Neutrophil (primary cell): ENCODE results near the gene CDIPT.
A peak's percentile ranks its signal among the peaks of the same experiment; 100 is the strongest.

Source experiments
- H3K27ac ChIP-seq: fragments of 200-600 bp; sonication (generic); 2 replicates; pipeline ENCODE4 v1.5.1; 2016; ENCODE audit warnings: mild to moderate bottlenecking, moderate library complexity
- H3K27me3 ChIP-seq: fragments of 200-600 bp; sonication (generic); 2 replicates; pipeline ENCODE4 v1.6.0; 2016; ENCODE audit warnings: mild to moderate bottlenecking
- H3K36me3 ChIP-seq: fragments of 200-600 bp; sonication (generic); 2 replicates; pipeline ENCODE4 v1.5.1; 2017
- H3K4me1 ChIP-seq, 2 experiments: fragments of 200-600 bp in 1 of 2; sonication (generic) in 1 of 2; 1 replicate in 1 of 2; 2 replicates in 1 of 2; pipeline versions ENCODE4 v1.5.1 to v1.6.1; 2013 to 2016; ENCODE audit warnings: low read depth in 1 of 2, low read length in 1 of 2, mild to moderate bottlenecking in 1 of 2, moderate library complexity in 1 of 2; ENCODE audit not compliant: control insufficient read depth in 1 of 2, insufficient read depth in 1 of 2
- H3K4me3 ChIP-seq, 2 experiments: fragments of 200-600 bp in 1 of 2; sonication (generic) in 1 of 2; 1 replicate in 1 of 2; 2 replicates in 1 of 2; pipeline ENCODE4 v1.5.1; 2013 to 2016; ENCODE audit warnings: low read depth in 1 of 2, low read length in 1 of 2, mild to moderate bottlenecking in 1 of 2, moderate library complexity in 1 of 2
- H3K9me3 ChIP-seq: fragments of 200-600 bp; sonication (generic); 2 replicates; pipeline ENCODE4 v1.5.1; 2016
- CTCF ChIP-seq: fragments of 200-600 bp; sonication (generic); IDR thresholded peaks from 2 replicates; pipeline ENCODE4 v1.5.1; 2016; ENCODE audit warnings: antibody characterized with exemption

Gene CDIPT

DNA sequence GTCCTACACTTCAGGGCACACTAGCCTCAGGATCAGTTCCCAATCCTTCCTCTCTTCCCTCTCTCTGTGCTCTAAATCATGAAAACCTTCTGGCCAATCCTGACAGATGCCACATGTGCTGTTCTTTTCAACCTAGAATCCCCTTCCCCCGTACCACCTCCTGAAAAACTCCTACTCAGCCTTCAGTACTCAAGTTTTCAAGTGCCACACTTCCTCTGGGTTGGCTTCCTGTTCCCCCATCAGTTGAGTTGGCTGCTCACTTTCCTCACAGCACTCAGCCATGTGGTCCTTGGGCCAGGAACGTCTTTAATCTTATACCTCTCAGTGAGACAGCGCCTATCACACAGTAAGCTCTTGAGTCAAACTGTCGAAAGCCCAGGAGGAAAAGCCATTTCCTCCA is 40.6 kb upstream of the CDIPT start:
- Histone ChIP-seq H3K27ac (no peak overlapping the region), H3K36me3 (peaks cover 22% of the 10 kb centered on the region), H3K4me1 (peaks cover 6 to 14% of the 10 kb centered on the region in 2 experiments), H3K4me3 (no peak overlapping the region), H3K9me3 (no peaks in the 10 kb centered on the region), H3K27me3 (peaks cover 37% of the 10 kb centered on the region)
- no peak for TF ChIP-seq CTCF

GRCh38 chr16:29901607-29901945 is 38.5 kb upstream of the CDIPT start:
- Histone ChIP-seq H3K27ac (no peak overlapping the region), H3K4me1 (peaks cover 6 to 14% of the 10 kb centered on the region in 2 experiments), H3K4me3 (no peak overlapping the region), H3K9me3 (no peaks in the 10 kb centered on the region), H3K27me3 (peaks cover 57% of the 10 kb centered on the region), H3K36me3 (peaks cover 5% of the 10 kb centered on the region)
- no peak for TF ChIP-seq CTCF

GRCh38 chr16:29900888-29901606 is 38.0 kb upstream of the CDIPT start:
- Histone ChIP-seq H3K4me3 (peak overlapping the region in 1 of 2 experiments; percentile 93), H3K27me3 (peaks cover 63% of the 10 kb centered on the region), H3K4me1 (peaks cover 6 to 14% of the 10 kb centered on the region in 2 experiments), H3K9me3 (no peaks in the 10 kb centered on the region), H3K27ac (no peak overlapping the region), H3K36me3 (no peaks in the 10 kb centered on the region)
- no peak for TF ChIP-seq CTCF

- H3K9me3 ChIP-seq, result no peaks in the 10 kb centered on the region
- H3K27ac ChIP-seq, result peak within 1 kb of the TSS; percentile 36
- H3K4me1 ChIP-seq, result peaks cover 6 to 14% of the 10 kb centered on the region in 2 experiments
- H3K4me3 ChIP-seq, result peak within 1 kb of the TSS; percentile 53 to 93
- peaks cover 69% of the 10 kb centered on the region for H3K27me3 ChIP-seq
- H3K36me3 ChIP-seq, result no peaks in the 10 kb centered on the region
- TF ChIP-seq CTCF, result no peak
Observed at GRCh38 chr16:29900102-29900887, 37.3 kb upstream of the CDIPT start, which contains the start of gene ASPHD1. TSS of gene ASPHD1 (plus strand) at chr16:29900488. CDS start at chr16:29900972, 484 bp downstream.

DNA sequence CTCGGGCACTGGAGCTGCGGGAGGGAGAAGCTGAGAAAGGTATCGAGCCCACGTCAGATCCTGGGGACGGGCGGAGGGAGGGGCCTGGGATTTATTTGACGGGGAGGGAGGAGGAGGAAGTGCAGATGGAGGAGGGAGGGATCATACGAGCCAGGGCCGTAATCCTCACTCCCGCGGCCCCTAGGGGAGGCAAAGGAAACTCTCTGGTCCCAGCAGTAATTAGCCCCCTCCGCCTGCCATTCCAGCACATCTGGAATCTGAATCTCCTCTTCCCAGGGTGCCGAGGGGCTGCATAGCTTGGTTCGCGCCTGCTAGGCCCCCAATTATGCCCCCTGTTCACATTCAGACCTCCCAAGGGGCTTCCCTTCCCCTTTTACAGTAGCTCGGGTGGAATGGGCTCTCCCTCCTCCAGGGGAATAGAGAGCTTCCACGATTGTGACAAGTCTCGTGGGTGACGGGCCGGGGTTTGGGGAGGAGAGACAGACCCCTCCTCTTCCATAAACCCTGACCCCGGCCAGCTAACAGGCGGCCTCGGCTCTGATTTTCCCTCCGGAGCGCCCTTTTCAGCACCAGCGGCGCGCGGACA is 36.6 kb upstream of the CDIPT start, which contains the start of gene SEZ6L2:
Gene SEZ6L2 (minus strand): TSS at position 35 of the 586 bp plus-strand sequence. CDS start 531 bp downstream, outside the sequence.
- Histone ChIP-seq H3K4me3 (peak within 1 kb of the TSS; percentile 53 to 93), H3K36me3 (no peaks in the 10 kb centered on the region), H3K27ac (peak within 1 kb of the TSS; percentile 36), H3K27me3 (peaks cover 71% of the 10 kb centered on the region), H3K4me1 (peaks cover 6 to 14% of the 10 kb centered on the region in 2 experiments), H3K9me3 (no peaks in the 10 kb centered on the region)
- no peak for TF ChIP-seq CTCF
